IMR-90 (cell line): ENCODE data around the gene CACNB2. TPM values are rescaled to one million over a fixed set of nuclear protein-coding genes. Genes with fewer than 3 reads are reported as not detected.

Experiments
- ATAC-seq: fragments of 200-7000 bp; cut with Tn5 transposase; 2 replicates; pipeline ENCODE4 v1.9.1; 2020; ENCODE audit warnings: low read depth, mild to moderate bottlenecking, moderate library complexity
- BruUV-seq: library from RNA; stranded (reverse); fragments of 400-500 nt; replicated peaks from 2 replicates; lab custom pipeline; 2021; lab: Mats Ljungman, UMichigan
- CTCF ChIA-PET: fragments of 300-600 bp; formaldehyde crosslinking; extraction: SDS; loops from one replicate; lab custom pipeline; 2021; ENCODE audit warnings: antibody characterized with exemption; lab: Yijun Ruan, JAX
- POLR2A ChIA-PET: fragments of 300-600 bp; sonication (Branson Sonifier 250); formaldehyde crosslinking; loops from one replicate; lab custom pipeline; 2022; ENCODE audit warnings: antibody characterized with exemption; ENCODE audit not compliant: unreplicated experiment; lab: Charles Lee
- DNase-seq: peaks from one replicate; pipeline ENCODE4 v3.0.0; 2013
- H2AFZ ChIP-seq: replicated peaks from 2 replicates; pipeline ENCODE3; 2013; ENCODE audit warnings: low read length, mild to moderate bottlenecking; ENCODE audit not compliant: poor library complexity
- H2AK5ac ChIP-seq: 2 replicates; pipeline ENCODE4 v1.6.1; 2013; ENCODE audit warnings: low read depth, low read length, inconsistent platforms
- H2AK9ac ChIP-seq: replicated peaks from 2 replicates; pipeline ENCODE3; 2013; ENCODE audit warnings: mild to moderate bottlenecking, low read depth, low read length, moderate library complexity; ENCODE audit not compliant: poor library complexity
- H2BK120ac ChIP-seq: 2 replicates; pipeline ENCODE4 v1.6.1; 2013; ENCODE audit warnings: low read depth, low read length, inconsistent platforms
- H2BK15ac ChIP-seq: 3 replicates; pipeline ENCODE4 v1.6.1; 2013; ENCODE audit warnings: low read depth, low read length, inconsistent platforms
- H2BK20ac ChIP-seq: 2 replicates; pipeline ENCODE4 v1.6.1; 2013; ENCODE audit warnings: low read depth, mild to moderate bottlenecking, inconsistent platforms, low read length, moderate library complexity
- H2BK5ac ChIP-seq: 2 replicates; pipeline ENCODE4 v1.6.1; 2013; ENCODE audit warnings: mild to moderate bottlenecking, low read depth, low read length, inconsistent platforms; ENCODE audit not compliant: poor library complexity, severe bottlenecking
- H3K14ac ChIP-seq: replicated peaks from 2 replicates; pipeline ENCODE4 v1.6.1; 2013; ENCODE audit warnings: low read depth, low read length, inconsistent platforms
- H3K18ac ChIP-seq: 2 replicates; pipeline ENCODE4 v1.6.1; 2013; ENCODE audit warnings: low read depth, low read length, control low read depth
- H3K23ac ChIP-seq: 2 replicates; pipeline ENCODE4 v1.6.1; 2013; ENCODE audit warnings: low read depth, low read length, inconsistent platforms
- H3K27ac ChIP-seq: 2 replicates; pipeline ENCODE4 v1.5.1; 2013; ENCODE audit warnings: mild to moderate bottlenecking, control low read depth, low read length; ENCODE audit not compliant: insufficient read depth
- H3K27me3 ChIP-seq: 2 replicates; pipeline ENCODE4 v1.6.1; 2013; ENCODE audit warnings: low read length; ENCODE audit not compliant: control insufficient read depth, insufficient read depth
- H3K36me3 ChIP-seq: 2 replicates; pipeline ENCODE4 v1.6.1; 2013; ENCODE audit warnings: low read length, mixed read lengths; ENCODE audit not compliant: control insufficient read depth, insufficient read depth
- H3K4ac ChIP-seq: 2 replicates; pipeline ENCODE4 v1.6.1; 2013; ENCODE audit warnings: low read depth, low read length, inconsistent platforms
- H3K4me1 ChIP-seq: 2 replicates; pipeline ENCODE4 v1.6.1; 2013; ENCODE audit warnings: low read length, mixed read lengths; ENCODE audit not compliant: control insufficient read depth, insufficient read depth
- H3K4me2 ChIP-seq: 2 replicates; pipeline ENCODE4 v1.6.1; 2013; ENCODE audit warnings: low read depth, mild to moderate bottlenecking, control low read depth, low read length, moderate library complexity
- H3K4me3 ChIP-seq: 2 replicates; pipeline ENCODE4 v1.5.1; 2013; ENCODE audit warnings: low read depth, mild to moderate bottlenecking, control low read depth, low read length, moderate library complexity; ENCODE audit not compliant: insufficient read depth
- H3K56ac ChIP-seq: 2 replicates; pipeline ENCODE4 v1.6.1; 2013; ENCODE audit warnings: low read length, inconsistent platforms; ENCODE audit not compliant: insufficient read depth; ENCODE audit errors: extremely low read depth
- H3K79me1 ChIP-seq, 2 experiments: 2 replicates each; pipeline ENCODE4 v1.6.1; 2013; ENCODE audit warnings: low read length in 2 of 2, inconsistent platforms in 1 of 2, low read depth in 1 of 2
- H3K9ac ChIP-seq: 2 replicates; pipeline ENCODE4 v1.6.1; 2013; ENCODE audit warnings: low read depth, low read length, control low read depth
- H3K9me1 ChIP-seq: 2 replicates; pipeline ENCODE4 v1.6.1; 2013; ENCODE audit warnings: low read length, inconsistent platforms; ENCODE audit not compliant: insufficient read depth
- H3K9me3 ChIP-seq: 2 replicates; pipeline ENCODE4 v1.6.1; 2013; ENCODE audit warnings: low read length; ENCODE audit not compliant: control insufficient read depth, insufficient read depth
- H4K20me1 ChIP-seq: 2 replicates; pipeline ENCODE4 v1.6.1; 2013; ENCODE audit warnings: low read length, inconsistent platforms; ENCODE audit not compliant: insufficient read depth
- H4K5ac ChIP-seq: 2 replicates; pipeline ENCODE4 v1.6.1; 2013; ENCODE audit warnings: mild to moderate bottlenecking, low read depth, low read length, control low read depth
- H4K8ac ChIP-seq, 2 experiments: 2 replicates each; pipeline ENCODE4 v1.6.1; 2013; ENCODE audit warnings: low read depth in 2 of 2, low read length in 2 of 2, control low read depth in 1 of 2, inconsistent platforms in 1 of 2
- H4K91ac ChIP-seq: 2 replicates; pipeline ENCODE4 v1.6.1; 2013; ENCODE audit warnings: low read depth, low read length, inconsistent platforms; ENCODE audit not compliant: insufficient read depth
- CEBPB ChIP-seq: IDR thresholded peaks from 2 replicates; pipeline ENCODE4 v1.6.1; 2012; ENCODE audit warnings: low read depth, low read length, improper control_type of control experiment
- CTCF ChIP-seq: conservative IDR thresholded peaks from 2 replicates; pipeline ENCODE4 v1.5.1; 2012; ENCODE audit warnings: mild to moderate bottlenecking, low read depth, low read length, improper control_type of control experiment
- FOS ChIP-seq: fragments of 150-350 bp; IDR thresholded peaks from 2 replicates; pipeline ENCODE4 v1.6.1; 2016; ENCODE audit warnings: low read depth, low read length
- MAFK ChIP-seq: IDR thresholded peaks from 2 replicates; pipeline ENCODE4 v1.6.1; 2012; ENCODE audit warnings: low read depth, low read length, improper control_type of control experiment
- SMC3 ChIP-seq: fragments of 150-350 bp; IDR thresholded peaks from 2 replicates; pipeline ENCODE4 v1.6.1; 2016; ENCODE audit warnings: low read depth, mild to moderate bottlenecking, antibody characterized with exemption, low read length, moderate library complexity
- WGBS, 2 experiments: methylation state at CpG; one replicate each; pipeline versions ENCODE4 v1.1.5 to v1.1.7; 2013; ENCODE audit warnings: missing lambda C conversion rate in 2 of 2; ENCODE audit not compliant: insufficient read length in 1 of 2; ENCODE audit errors: extremely low coverage in 2 of 2; 5-methylcytosine and 5-hydroxymethylcytosine counted together
- dilution Hi-C: fragments of 300-500 bp; cut with HindIII; formaldehyde crosslinking; loops from one replicate; pipeline ENCODE4 v1.14.3; 2018; ENCODE audit warnings: low sequenced_read_pairs; ENCODE audit not compliant: unreplicated experiment
- in situ Hi-C: fragments of 300-500 bp; cut with MboI; formaldehyde crosslinking; loops from 3 replicates; pipeline ENCODE4 v1.14.3; 2019; ENCODE audit warnings: low sequenced_read_pairs, inconsistent platforms, mixed read lengths
- intact Hi-C: fragments of 100-400 bp; cut with micrococcal nuclease; formaldehyde crosslinking; loops from 2 replicates; pipeline ENCODE4 v1.10.0; 2022
- polyA plus RNA-seq, 3 experiments: library from polyadenylated mRNA; depleted of rRNA; stranded (reverse); fragments of >200 nt; gene quantifications; 2 replicates each; pipeline ENCODE4 v1.2.3, GENCODE V29; 2012; ENCODE audit warnings: low replicate concordance in 1 of 3
- total RNA-seq: library from RNA; depleted of rRNA; stranded (reverse); fragments of >200 nt; gene quantifications from 2 replicates; pipeline ENCODE4 v1.2.3, GENCODE V29; 2012

Gene CACNB2
- total and polyA plus RNA-seq, 2 of the 4 experiments (the other 2 are of a cell fraction) = 0.36 TPM

DNA sequence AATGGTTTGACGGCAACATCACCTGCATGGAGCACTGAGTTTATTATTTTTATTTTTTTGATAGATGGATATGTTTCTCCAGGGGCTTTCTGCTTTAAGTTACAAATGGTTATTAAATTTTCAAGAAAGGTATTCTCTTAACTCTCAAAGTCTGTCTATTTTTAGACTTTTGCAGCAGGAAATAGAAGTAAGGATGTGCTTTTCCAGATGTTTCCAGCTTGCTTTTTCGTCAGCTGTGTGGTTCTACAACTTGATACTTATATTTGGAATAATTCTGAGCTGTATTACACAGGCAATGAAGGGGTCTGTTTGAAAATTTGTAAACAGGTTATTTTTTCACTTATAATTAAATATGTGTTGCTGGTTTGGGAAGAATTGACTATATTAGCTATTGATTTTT is 69.0 kb downstream of the CACNB2 start:
- Histone ChIP-seq H2BK20ac (no peak overlapping the region), H3K9ac (no peak overlapping the region), H3K27me3 (no peaks in the 10 kb centered on the region; the same call in 1 of the 2 replicates), H3K27ac (no peak overlapping the region), H2AK5ac (no peak overlapping the region), H3K4me1 (peaks cover 6% of the 10 kb centered on the region), H3K36me3 (no peaks in the 10 kb centered on the region), H2AFZ (no peak overlapping the region), H2BK120ac (no peak overlapping the region), H3K14ac (no peak overlapping the region), H2AK9ac (no peak overlapping the region), H3K23ac (no peak overlapping the region), H3K4me2 (no peak overlapping the region), H3K9me1 (no peaks in the 10 kb centered on the region), H2BK5ac (no peak overlapping the region), H4K91ac (no peak overlapping the region), H3K4ac (no peak overlapping the region), H3K9me3 (no peaks in the 10 kb centered on the region), H4K8ac (no peak overlapping the region), H2BK15ac (no peak overlapping the region), H3K18ac (no peak overlapping the region), H4K5ac (no peak overlapping the region), H4K20me1 (no peaks in the 10 kb centered on the region), H3K4me3 (no peak overlapping the region), H3K56ac (no peak overlapping the region), H3K79me1 (no peaks in the 10 kb centered on the region)
- no TSS peak for BruUV-seq
- ChIA-PET CTCF (interaction anchor here (1.5 kb wide), 1 partner anchor 362 kb away, joined by 3 read pairs; no protein-coding TSS in a partner anchor), POLR2A (no interaction called here)
- in situ Hi-C loops = no loop called here
- TF ChIP-seq CEBPB (no peak), SMC3 (no peak), CTCF (no peak), FOS (no peak), MAFK (no peak)
- no peak for ATAC-seq
- WGBS, 2 experiments = no CpG with 5 or more reads among the region's 2 CpGs
- no peak for DNase-seq
- intact Hi-C loops = loop anchor here (5.0 kb wide), 1 partner anchor 52 kb away; no protein-coding TSS in a partner anchor
- dilution Hi-C loops = no loop called here
